ENCODE data around the gene PJA2.

PJA2 gene

DNA sequence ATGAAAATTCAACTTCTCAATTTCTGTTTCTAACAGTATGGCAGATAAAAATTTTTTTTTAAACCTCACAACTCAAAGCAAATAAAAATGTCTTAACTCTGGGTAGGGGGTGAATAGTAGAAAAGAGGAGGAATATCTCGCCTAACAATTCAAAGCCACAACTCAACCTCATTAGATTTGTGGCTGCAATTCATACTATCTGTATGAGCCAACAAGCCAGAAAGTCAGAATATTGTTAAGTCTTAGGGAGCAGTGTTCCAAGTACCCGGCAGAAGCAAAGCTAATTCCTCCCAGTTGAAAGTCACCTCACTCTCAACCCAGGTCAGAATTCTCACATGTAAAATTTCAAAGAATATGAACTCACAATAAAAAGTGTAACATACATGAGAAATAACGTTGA lies 15.0 kb downstream of the PJA2 start:
- Histone ChIP-seq H3K9me3 (ENCODE audit: insufficient read depth, low read length) (no peaks in the 10 kb centered on the region), H3K27me3 (ENCODE audit: low read length) (no peaks in the 10 kb centered on the region), H3K79me2 (ENCODE audit: insufficient read depth, low read length) (peaks cover 96% of the 10 kb centered on the region), H2AFZ (ENCODE audit: low read depth, low read length, severe bottlenecking) (no peak overlapping the region), H3K4me2 (ENCODE audit: low read depth, low read length, poor library complexity, severe bottlenecking) (no peak overlapping the region), H3F3A (ENCODE audit: insufficient read depth) (no peaks in the 10 kb centered on the region), H3K4me3 (ENCODE audit: insufficient read depth, low read length, poor library complexity, severe bottlenecking) (no peak overlapping the region), H3K27ac (ENCODE audit: low read depth, low read length) (no peak overlapping the region), H3K36me3 (ENCODE audit: low read length) (peaks cover 16% of the 10 kb centered on the region; the same call in 1 of the 2 replicates), H3K9me2 (replicated peaks; ENCODE audit: insufficient read depth, low read length) (no peaks in the 10 kb centered on the region), H4K20me1 (ENCODE audit: low read depth, low read length) (peaks cover 25% of the 10 kb centered on the region), H3K9ac (ENCODE audit: low read length) (no peak overlapping the region)
- no peak for TF ChIP-seq EZH2phosphoT487 (conservative IDR thresholded peaks at IDR 0.05; ENCODE audit: low read length)
- TF ChIP-seq, protein P1, sequence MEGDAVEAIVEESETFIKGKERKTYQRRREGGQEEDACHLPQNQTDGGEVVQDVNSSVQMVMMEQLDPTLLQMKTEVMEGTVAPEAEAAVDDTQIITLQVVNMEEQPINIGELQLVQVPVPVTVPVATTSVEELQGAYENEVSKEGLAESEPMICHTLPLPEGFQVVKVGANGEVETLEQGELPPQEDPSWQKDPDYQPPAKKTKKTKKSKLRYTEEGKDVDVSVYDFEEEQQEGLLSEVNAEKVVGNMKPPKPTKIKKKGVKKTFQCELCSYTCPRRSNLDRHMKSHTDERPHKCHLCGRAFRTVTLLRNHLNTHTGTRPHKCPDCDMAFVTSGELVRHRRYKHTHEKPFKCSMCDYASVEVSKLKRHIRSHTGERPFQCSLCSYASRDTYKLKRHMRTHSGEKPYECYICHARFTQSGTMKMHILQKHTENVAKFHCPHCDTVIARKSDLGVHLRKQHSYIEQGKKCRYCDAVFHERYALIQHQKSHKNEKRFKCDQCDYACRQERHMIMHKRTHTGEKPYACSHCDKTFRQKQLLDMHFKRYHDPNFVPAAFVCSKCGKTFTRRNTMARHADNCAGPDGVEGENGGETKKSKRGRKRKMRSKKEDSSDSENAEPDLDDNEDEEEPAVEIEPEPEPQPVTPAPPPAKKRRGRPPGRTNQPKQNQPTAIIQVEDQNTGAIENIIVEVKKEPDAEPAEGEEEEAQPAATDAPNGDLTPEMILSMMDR (IDR thresholded peaks at IDR 0.05; ENCODE audit: insufficient read depth, low read length, poor library complexity, severe bottlenecking), result no peak

DNA sequence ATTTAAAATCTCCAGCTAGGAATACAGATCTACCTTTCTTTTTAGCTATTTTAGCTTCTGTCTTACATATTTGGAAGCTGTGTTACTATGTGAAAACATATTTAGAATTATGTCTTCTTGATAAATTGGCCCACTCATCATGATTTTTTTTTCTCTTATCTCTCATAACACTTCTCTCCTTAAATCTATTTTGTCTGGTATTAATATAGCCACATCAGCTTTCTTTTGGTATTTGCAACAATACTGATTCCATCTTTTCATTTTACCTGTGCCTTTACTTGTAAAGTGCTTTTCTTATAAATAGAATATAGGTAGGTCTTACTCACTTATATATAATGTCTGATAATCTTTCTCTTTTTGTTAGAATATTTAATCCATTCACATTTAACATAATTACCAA lies 19.6 kb downstream of the PJA2 start:
- no peak for TF ChIP-seq EZH2phosphoT487 (conservative IDR thresholded peaks at IDR 0.05; ENCODE audit: low read length)
- TF ChIP-seq, protein P1 (IDR thresholded peaks at IDR 0.05; ENCODE audit: insufficient read depth, low read length, poor library complexity, severe bottlenecking), result no peak

DNA sequence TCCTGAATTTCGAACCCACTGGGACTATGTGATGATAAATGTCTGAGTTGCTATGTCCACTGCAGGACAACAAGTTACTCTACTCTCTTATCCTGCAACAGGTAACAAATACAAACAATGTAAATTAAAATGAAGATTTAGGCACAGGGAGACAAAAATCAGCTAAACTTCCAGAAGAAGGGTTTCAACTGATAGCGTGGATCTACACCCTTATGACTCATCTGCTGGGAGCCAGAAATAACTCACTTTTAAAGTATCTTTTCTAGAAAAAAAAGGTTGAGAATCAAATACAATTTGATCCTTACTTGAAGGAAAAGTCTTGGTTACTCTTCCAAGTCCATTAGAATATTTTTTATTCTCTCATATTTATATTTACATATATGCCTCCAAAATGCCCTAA lies 21.4 kb downstream of the PJA2 start:
- Histone ChIP-seq H3K9ac (ENCODE audit: low read length) (no peak overlapping the region), H3K27me3 (ENCODE audit: low read length) (no peaks in the 10 kb centered on the region), H3K9me3 (ENCODE audit: insufficient read depth, low read length) (no peaks in the 10 kb centered on the region), H2AFZ (ENCODE audit: low read depth, low read length, severe bottlenecking) (no peak overlapping the region), H4K20me1 (ENCODE audit: low read depth, low read length) (peaks cover 20% of the 10 kb centered on the region; the same call in 1 of the 2 replicates), H3K79me2 (ENCODE audit: insufficient read depth, low read length) (peaks cover 96% of the 10 kb centered on the region), H3K36me3 (ENCODE audit: low read length) (peaks cover 16% of the 10 kb centered on the region; the same call in 1 of the 2 replicates), H3K27ac (ENCODE audit: low read depth, low read length) (no peak overlapping the region), H3K4me3 (ENCODE audit: insufficient read depth, low read length, poor library complexity, severe bottlenecking) (no peak overlapping the region), H3K9me2 (replicated peaks; ENCODE audit: insufficient read depth, low read length) (no peaks in the 10 kb centered on the region), H3K4me2 (ENCODE audit: low read depth, low read length, poor library complexity, severe bottlenecking) (no peak overlapping the region), H3F3A (ENCODE audit: insufficient read depth) (no peaks in the 10 kb centered on the region)
- TF ChIP-seq EZH2phosphoT487 (conservative IDR thresholded peaks at IDR 0.05; ENCODE audit: low read length), result no peak
- TF ChIP-seq, protein P1 (IDR thresholded peaks at IDR 0.05; ENCODE audit: insufficient read depth, low read length, poor library complexity, severe bottlenecking), result no peak

More for the DNA sequence above, 19.6 kb downstream of the PJA2 start:
- Histone ChIP-seq H4K20me1 (ENCODE audit: low read depth, low read length) (peaks cover 24% of the 10 kb centered on the region), H3K9me3 (ENCODE audit: insufficient read depth, low read length) (no peaks in the 10 kb centered on the region), H2AFZ (ENCODE audit: low read depth, low read length, severe bottlenecking) (no peak overlapping the region), H3F3A (ENCODE audit: insufficient read depth) (no peaks in the 10 kb centered on the region), H3K79me2 (ENCODE audit: insufficient read depth, low read length) (peaks cover 98% of the 10 kb centered on the region), H3K27ac (ENCODE audit: low read depth, low read length) (no peak overlapping the region), H3K9me2 (replicated peaks; ENCODE audit: insufficient read depth, low read length) (no peaks in the 10 kb centered on the region), H3K4me2 (ENCODE audit: low read depth, low read length, poor library complexity, severe bottlenecking) (no peak overlapping the region), H3K36me3 (ENCODE audit: low read length) (peaks cover 16% of the 10 kb centered on the region; the same call in 1 of the 2 replicates), H3K9ac (ENCODE audit: low read length) (no peak overlapping the region), H3K4me3 (ENCODE audit: insufficient read depth, low read length, poor library complexity, severe bottlenecking) (no peak overlapping the region), H3K27me3 (ENCODE audit: low read length) (no peaks in the 10 kb centered on the region)

All from SU-DHL-6 (cell line).